Panc1 (cell line): ENCODE results near the gene RIOX2. TPM values are rescaled to one million over a fixed set of nuclear protein-coding genes. Genes with fewer than 3 reads are reported as not detected.

Source experiments
- ATAC-seq: fragments of 200-7000 bp; cut with Tn5 transposase; 2 replicates; pipeline ENCODE4 v1.9.1; 2020; ENCODE audit warnings: mild to moderate bottlenecking, moderate library complexity
- BruUV-seq: library from RNA; stranded (reverse); fragments of 400-500 nt; replicated peaks from 2 replicates; lab custom pipeline; 2021; lab: Mats Ljungman, UMichigan
- CTCF ChIA-PET: fragments of 300-600 bp; sonication (Branson Sonifier 250); formaldehyde crosslinking; loops from one replicate; lab custom pipeline; 2022; ENCODE audit warnings: antibody characterized with exemption; lab: Charles Lee
- POLR2A ChIA-PET: fragments of 300-600 bp; sonication (Branson Sonifier 250); formaldehyde crosslinking; loops from one replicate; lab custom pipeline; 2022; ENCODE audit warnings: antibody characterized with exemption; lab: Charles Lee
- DNase-seq: peaks from one replicate; pipeline ENCODE4 v3.0.0-alpha.2; 2010; ENCODE audit warnings: low read depth, low spot score
- H3K27ac ChIP-seq: 2 replicates; pipeline ENCODE4 v1.5.1; 2011; ENCODE audit warnings: mild to moderate bottlenecking, low read length, inconsistent platforms
- H3K27me3 ChIP-seq: fragments of 200-500 bp; sonication (Bioruptor generic); 2 replicates; pipeline ENCODE4 v1.6.0; 2014; ENCODE audit warnings: low read length, inconsistent platforms; ENCODE audit not compliant: control insufficient read depth, insufficient read depth
- H3K36me3 ChIP-seq: fragments of 200-500 bp; sonication (Bioruptor generic); 2 replicates; pipeline ENCODE4 v1.5.1; 2014; ENCODE audit warnings: inconsistent platforms, mild to moderate bottlenecking, low read length, moderate library complexity; ENCODE audit not compliant: control insufficient read depth, insufficient read depth
- H3K4me1 ChIP-seq: 2 replicates; pipeline ENCODE4 v1.5.1; 2011; ENCODE audit warnings: inconsistent platforms, mild to moderate bottlenecking, low read length, moderate library complexity; ENCODE audit not compliant: control insufficient read depth, insufficient read depth
- H3K4me3 ChIP-seq, 2 experiments: 2 replicates each; pipeline ENCODE4 v1.5.1; 2011 to 2012; ENCODE audit warnings: low read depth in 2 of 2, low read length in 2 of 2, mild to moderate bottlenecking in 2 of 2, inconsistent platforms in 1 of 2, moderate library complexity in 1 of 2
- H3K9me3 ChIP-seq: fragments of 200-500 bp; sonication (Bioruptor generic); 2 replicates; pipeline ENCODE4 v1.5.1; 2014; ENCODE audit warnings: low read depth, mild to moderate bottlenecking, inconsistent platforms, low read length, moderate library complexity; ENCODE audit not compliant: control insufficient read depth, insufficient read depth
- CTCF ChIP-seq: fragments of 450-650 bp; IDR thresholded peaks from 2 replicates; pipeline ENCODE4 v1.5.1; 2017; ENCODE audit warnings: mild to moderate bottlenecking
- POLR2AphosphoS5 ChIP-seq: IDR thresholded peaks from 2 replicates; pipeline ENCODE4 v1.6.1; 2012; ENCODE audit warnings: mild to moderate bottlenecking, low read depth, low read length, moderate library complexity
- REST ChIP-seq, 2 experiments: IDR thresholded peaks; 2 replicates each; pipeline ENCODE4 v1.6.1; 2011 to 2012; ENCODE audit warnings: low read depth in 2 of 2, control low read depth in 1 of 2, low read length in 1 of 2, mild to moderate bottlenecking in 1 of 2, moderate library complexity in 1 of 2; ENCODE audit not compliant: insufficient read depth in 1 of 2
- SIN3A ChIP-seq: IDR thresholded peaks from 2 replicates; pipeline ENCODE4 v1.6.1; 2012; ENCODE audit warnings: low read depth, mild to moderate bottlenecking, low read length, moderate library complexity, borderline replicate concordance; ENCODE audit not compliant: insufficient read depth
- TCF7L2 ChIP-seq: IDR thresholded peaks from 2 replicates; pipeline ENCODE4 v1.6.1; 2011; ENCODE audit warnings: mild to moderate bottlenecking, low read depth, low read length, inconsistent platforms
- in situ Hi-C: cut with HindIII; loops from 2 replicates; pipeline ENCODE4 v1.10.0; 2016; ENCODE audit warnings: low sequenced_read_pairs, low pct_unique_long_range_greater_than_20kb
- intact Hi-C: fragments of 100-400 bp; cut with micrococcal nuclease; formaldehyde crosslinking; loops from one replicate; pipeline ENCODE4 v1.10.0; 2022; ENCODE audit not compliant: unreplicated experiment
- total RNA-seq: library from RNA; stranded (reverse); gene quantifications from one replicate; pipeline ENCODE4 v1.2.1, GENCODE V29; 2021; ENCODE audit not compliant: unreplicated experiment

The RIOX2 gene
- total RNA-seq, 1 experiment from 2014 or later = 44.1 TPM

GRCh38 chr3:97895216-97895615 is 77.0 kb downstream of the RIOX2 start:
- in situ Hi-C loops (no loop called here), intact Hi-C loops (no loop called here)
- TF ChIP-seq REST (IDR thresholded peaks at IDR 0.05; ENCODE audit: insufficient read depth in 1 of 2, low read depth in 2 of 2, low read length in 1 of 2) (no peak), CTCF (no peak), TCF7L2 (no peak), POLR2AphosphoS5 (no peak), SIN3A (no peak)
- no peaks in the 10 kb centered on the region; the same call in 1 of the 2 replicates for H3K36me3 ChIP-seq
- ATAC-seq (no peak), DNase-seq (no peak)
- H3K27ac ChIP-seq = no peak overlapping the region
- ChIA-PET CTCF (no interaction called here), POLR2A (no interaction called here)
- no peaks in the 10 kb centered on the region for H3K9me3 ChIP-seq
- BruUV-seq = no TSS peak
- H3K4me1 ChIP-seq = no peaks in the 10 kb centered on the region
- H3K4me3 ChIP-seq = no peak overlapping the region
- no peaks in the 10 kb centered on the region for H3K27me3 ChIP-seq

GRCh38 chr3:97892852-97893251 is 79.4 kb downstream of the RIOX2 start:
- Histone ChIP-seq H3K36me3 (no peaks in the 10 kb centered on the region; the same call in none of the 2 replicates), H3K27me3 (no peaks in the 10 kb centered on the region), H3K9me3 (no peaks in the 10 kb centered on the region), H3K4me1 (no peaks in the 10 kb centered on the region), H3K27ac (no peak overlapping the region), H3K4me3 (no peak overlapping the region)
- no peak for DNase-seq
- ATAC-seq = no peak
- in situ Hi-C loops = no loop called here
- intact Hi-C loops = no loop called here
- TF ChIP-seq CTCF = no peak
- TF ChIP-seq REST (IDR thresholded peaks at IDR 0.05; ENCODE audit: insufficient read depth in 1 of 2, low read depth in 2 of 2, low read length in 1 of 2) = no peak
- TF ChIP-seq POLR2AphosphoS5 = no peak
- no peak for TF ChIP-seq TCF7L2
- no TSS peak for BruUV-seq
- POLR2A ChIA-PET = no interaction called here
- CTCF ChIA-PET = no interaction called here

Other genes starting within 250 kb of the RIOX2 start
- 8.8 TPM for gene ARL6, start 207.7 kb downstream of the RIOX2 start, total RNA-seq
- 24.6 TPM for gene CRYBG3, start 150.4 kb downstream of the RIOX2 start, total RNA-seq
- gene GABRR3, start 62.9 kb upstream of the RIOX2 start, total RNA-seq = not detected
- not detected for gene OR5AC2, start 114.7 kb upstream of the RIOX2 start, total RNA-seq
- gene OR5H1, start 158.3 kb upstream of the RIOX2 start, total RNA-seq = not detected
- gene OR5H14, start 175.0 kb upstream of the RIOX2 start, total RNA-seq = not detected
- not detected for gene OR5H15, start 194.3 kb upstream of the RIOX2 start, total RNA-seq